ENCODE data around the gene RBMS3.

DNA sequence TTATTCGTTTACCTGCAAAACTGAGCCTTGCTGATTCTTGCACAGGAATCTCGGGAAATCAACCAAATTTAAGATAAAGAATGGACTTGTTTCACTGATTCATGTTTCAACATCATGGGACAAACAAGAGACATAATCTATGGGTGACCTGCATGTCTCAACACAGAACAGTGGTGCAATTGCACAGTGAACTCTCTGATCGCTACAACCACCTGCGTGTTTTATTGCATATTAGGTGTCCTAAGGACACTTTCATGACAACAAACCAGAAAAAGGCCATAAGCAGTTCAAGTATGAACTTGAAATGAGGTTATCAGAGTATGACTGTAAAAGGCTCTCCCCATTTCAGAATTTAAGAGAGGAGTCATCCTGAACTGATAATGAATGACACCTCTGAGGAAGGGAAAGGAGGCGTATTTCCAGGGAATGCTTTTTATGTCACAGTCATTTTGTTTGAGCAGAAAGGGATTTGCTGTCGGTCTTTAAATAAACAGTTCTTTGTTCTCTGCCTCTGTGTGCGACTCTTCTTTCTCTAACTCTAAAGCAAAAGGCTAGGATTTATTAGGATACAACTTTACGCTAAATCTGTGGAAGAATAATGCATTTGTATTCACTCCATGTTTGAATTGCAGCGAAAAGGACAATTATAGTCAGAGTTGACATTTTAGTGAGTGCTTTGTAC is 167.2 kb downstream of the RBMS3 start:
- TF ChIP-seq CTCF (IDR thresholded peaks at IDR 0.05) (no peak), ATF6 (CRISPR knock-in tag; IDR thresholded peaks at IDR 0.05) (no peak), RELA (CRISPR knock-in tag; IDR thresholded peaks at IDR 0.05; ENCODE audit: borderline replicate concordance) (no peak), PRDM15 (CRISPR knock-in tag; IDR thresholded peaks at IDR 0.05) (no peak), NR3C1 (CRISPR knock-in tag; conservative IDR thresholded peaks at IDR 0.05; ENCODE audit: low read depth) (no peak), E2F1 (CRISPR knock-in tag; IDR thresholded peaks at IDR 0.05) (no peak), E2F5 (CRISPR knock-in tag; IDR thresholded peaks at IDR 0.05) (no peak), ZNF121 (CRISPR knock-in tag; IDR thresholded peaks at IDR 0.05) (no peak)
- TF ChIP-seq, protein P1, sequence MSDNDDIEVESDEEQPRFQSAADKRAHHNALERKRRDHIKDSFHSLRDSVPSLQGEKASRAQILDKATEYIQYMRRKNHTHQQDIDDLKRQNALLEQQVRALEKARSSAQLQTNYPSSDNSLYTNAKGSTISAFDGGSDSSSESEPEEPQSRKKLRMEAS (CRISPR knock-in tag; IDR thresholded peaks at IDR 0.05): no peak
- TF ChIP-seq, protein P2, sequence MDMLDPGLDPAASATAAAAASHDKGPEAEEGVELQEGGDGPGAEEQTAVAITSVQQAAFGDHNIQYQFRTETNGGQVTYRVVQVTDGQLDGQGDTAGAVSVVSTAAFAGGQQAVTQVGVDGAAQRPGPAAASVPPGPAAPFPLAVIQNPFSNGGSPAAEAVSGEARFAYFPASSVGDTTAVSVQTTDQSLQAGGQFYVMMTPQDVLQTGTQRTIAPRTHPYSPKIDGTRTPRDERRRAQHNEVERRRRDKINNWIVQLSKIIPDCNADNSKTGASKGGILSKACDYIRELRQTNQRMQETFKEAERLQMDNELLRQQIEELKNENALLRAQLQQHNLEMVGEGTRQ (CRISPR knock-in tag; IDR thresholded peaks at IDR 0.05): no peak
- TF ChIP-seq, protein P3, sequence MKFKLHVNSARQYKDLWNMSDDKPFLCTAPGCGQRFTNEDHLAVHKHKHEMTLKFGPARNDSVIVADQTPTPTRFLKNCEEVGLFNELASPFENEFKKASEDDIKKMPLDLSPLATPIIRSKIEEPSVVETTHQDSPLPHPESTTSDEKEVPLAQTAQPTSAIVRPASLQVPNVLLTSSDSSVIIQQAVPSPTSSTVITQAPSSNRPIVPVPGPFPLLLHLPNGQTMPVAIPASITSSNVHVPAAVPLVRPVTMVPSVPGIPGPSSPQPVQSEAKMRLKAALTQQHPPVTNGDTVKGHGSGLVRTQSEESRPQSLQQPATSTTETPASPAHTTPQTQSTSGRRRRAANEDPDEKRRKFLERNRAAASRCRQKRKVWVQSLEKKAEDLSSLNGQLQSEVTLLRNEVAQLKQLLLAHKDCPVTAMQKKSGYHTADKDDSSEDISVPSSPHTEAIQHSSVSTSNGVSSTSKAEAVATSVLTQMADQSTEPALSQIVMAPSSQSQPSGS (CRISPR knock-in tag; IDR thresholded peaks at IDR 0.05; ENCODE audit: borderline replicate concordance, low read depth): no peak
- TF ChIP-seq, protein P4, sequence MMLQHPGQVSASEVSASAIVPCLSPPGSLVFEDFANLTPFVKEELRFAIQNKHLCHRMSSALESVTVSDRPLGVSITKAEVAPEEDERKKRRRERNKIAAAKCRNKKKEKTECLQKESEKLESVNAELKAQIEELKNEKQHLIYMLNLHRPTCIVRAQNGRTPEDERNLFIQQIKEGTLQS (CRISPR knock-in tag; conservative IDR thresholded peaks at IDR 0.05): no peak
- TF ChIP-seq, protein P5, sequence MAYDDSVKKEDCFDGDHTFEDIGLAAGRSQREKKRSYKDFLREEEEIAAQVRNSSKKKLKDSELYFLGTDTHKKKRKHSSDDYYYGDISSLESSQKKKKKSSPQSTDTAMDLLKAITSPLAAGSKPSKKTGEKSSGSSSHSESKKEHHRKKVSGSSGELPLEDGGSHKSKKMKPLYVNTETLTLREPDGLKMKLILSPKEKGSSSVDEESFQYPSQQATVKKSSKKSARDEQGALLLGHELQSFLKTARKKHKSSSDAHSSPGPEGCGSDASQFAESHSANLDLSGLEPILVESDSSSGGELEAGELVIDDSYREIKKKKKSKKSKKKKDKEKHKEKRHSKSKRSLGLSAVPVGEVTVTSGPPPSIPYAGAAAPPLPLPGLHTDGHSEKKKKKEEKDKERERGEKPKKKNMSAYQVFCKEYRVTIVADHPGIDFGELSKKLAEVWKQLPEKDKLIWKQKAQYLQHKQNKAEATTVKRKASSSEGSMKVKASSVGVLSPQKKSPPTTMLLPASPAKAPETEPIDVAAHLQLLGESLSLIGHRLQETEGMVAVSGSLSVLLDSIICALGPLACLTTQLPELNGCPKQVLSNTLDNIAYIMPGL (CRISPR knock-in tag; IDR thresholded peaks at IDR 0.05): no peak

All from WTC11 (cell line).